Stimulated activated CD8-positive, alpha-beta memory T cell treated with anti-CD3 and anti-CD28 coated beads, Interleukin-15, amount 100 ng/mL, for 1 hour (primary cell): Measurements from ENCODE around the gene AP5B1.

Experiments used
- DNase-seq: peaks from one replicate; pipeline ENCODE4 v3.0.0-alpha.2; 2020; ENCODE audit warnings: low read depth

AP5B1 gene, protein sequence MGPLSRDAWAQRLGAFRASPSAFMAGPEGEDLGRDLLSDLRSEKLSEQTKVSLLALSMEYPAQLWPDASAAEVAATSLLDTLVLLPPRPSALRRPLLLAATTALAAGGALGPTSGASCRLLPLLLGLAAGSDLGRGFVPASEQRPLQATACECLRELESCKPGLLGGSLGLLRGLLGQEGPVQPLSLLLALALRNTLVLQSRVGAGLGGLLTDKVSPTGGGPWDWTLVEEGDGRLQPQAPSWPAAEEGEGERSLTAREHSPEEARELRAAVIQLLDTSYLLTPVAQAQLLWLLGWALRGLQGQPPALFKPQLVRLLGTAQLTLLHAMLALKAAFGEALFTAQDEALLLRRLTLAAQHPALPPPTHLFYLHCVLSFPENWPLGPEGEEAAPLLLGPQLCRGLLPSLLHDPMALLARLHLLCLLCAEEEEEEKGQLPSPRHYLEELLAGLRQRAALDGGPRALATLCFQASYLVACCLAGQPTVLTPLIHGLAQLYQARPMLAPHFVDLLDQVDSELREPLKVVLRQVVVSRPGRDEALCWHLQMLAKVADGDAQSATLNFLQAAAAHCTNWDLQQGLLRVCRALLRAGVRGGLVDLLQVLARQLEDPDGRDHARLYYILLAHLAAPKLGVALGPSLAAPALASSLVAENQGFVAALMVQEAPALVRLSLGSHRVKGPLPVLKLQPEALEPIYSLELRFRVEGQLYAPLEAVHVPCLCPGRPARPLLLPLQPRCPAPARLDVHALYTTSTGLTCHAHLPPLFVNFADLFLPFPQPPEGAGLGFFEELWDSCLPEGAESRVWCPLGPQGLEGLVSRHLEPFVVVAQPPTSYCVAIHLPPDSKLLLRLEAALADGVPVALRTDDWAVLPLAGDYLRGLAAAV

DNA sequence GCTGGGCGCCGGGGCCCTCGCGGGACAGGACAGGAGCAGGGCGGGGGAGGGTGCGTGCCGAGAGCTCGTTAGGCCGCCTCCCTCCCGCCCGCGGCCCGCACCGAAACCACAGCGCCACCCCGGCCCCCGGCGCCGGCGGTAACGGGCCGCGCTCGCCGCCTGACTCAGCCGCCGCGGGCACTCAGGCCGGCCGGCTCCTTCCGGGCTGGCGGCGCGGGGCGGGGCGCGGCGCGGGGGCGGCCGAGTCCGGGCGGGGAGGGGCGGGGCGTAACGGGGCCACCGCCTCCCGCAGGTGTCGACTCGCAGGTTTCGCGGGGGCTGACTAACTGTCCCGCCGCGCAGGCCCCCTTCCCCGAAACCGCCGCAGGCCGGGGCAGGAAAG is at the start of gene AP5B1:
Gene AP5B1 (minus strand): TSS at position 207 of the 382 bp plus-strand sequence. CDS start 385 bp downstream, outside the sequence.
- peak; percentile 38 for DNase-seq

DNA sequence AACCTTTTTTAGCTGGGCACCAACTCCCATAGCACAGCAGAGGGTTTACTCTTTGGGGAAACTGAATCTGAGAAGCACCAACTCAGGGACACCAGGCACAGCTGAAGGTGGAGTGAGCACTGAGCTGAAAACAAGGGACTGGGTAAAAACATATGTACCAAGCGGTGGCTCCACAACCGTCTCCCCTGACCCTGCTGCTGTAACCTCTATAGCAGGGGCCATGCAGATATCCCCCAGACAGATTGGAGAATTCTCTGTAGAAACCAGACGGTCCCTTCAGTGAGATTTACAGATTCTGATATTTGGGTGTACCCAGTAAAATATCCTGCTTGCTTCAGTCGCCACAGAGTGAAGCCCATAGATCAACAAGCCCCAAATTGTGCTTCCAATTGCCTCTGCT is 48.7 kb upstream of the AP5B1 start:
- DNase-seq = no peak

DNA sequence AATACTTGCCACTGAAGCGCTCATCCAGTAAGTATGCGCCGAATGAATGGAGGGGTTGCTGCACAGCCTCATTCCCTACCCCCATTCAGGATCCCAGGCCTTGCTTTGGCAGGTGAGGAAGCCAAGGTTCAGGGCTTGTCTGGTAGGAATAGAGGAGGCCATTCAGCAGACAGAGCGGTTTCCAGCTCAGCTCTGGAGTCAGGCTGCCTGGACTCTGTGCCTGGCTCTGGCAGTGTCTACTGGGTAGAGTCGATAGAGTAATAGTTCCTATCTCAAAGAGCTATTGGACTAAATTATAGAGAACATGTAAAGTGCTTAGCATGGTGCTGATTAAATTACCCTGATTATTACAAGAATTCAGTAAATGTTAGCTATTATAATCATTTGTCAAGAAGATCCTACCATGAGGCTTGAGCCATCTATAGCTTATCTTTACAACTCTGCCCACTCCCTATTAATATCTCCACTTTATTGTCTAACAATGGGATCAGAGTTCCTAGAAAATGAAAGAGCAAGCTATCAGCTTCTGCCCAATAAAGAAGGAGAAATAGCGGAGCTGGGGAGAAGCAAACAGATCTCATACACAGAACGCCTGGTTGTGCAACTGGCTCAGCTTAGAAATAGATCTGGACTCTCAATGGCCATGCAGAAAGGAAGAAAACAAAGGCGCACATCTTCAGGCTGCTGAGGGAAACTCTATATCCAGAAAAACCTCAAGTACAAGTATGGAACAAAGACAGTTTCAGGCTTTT is 46.4 kb upstream of the AP5B1 start:
- DNase-seq = no peak

DNA sequence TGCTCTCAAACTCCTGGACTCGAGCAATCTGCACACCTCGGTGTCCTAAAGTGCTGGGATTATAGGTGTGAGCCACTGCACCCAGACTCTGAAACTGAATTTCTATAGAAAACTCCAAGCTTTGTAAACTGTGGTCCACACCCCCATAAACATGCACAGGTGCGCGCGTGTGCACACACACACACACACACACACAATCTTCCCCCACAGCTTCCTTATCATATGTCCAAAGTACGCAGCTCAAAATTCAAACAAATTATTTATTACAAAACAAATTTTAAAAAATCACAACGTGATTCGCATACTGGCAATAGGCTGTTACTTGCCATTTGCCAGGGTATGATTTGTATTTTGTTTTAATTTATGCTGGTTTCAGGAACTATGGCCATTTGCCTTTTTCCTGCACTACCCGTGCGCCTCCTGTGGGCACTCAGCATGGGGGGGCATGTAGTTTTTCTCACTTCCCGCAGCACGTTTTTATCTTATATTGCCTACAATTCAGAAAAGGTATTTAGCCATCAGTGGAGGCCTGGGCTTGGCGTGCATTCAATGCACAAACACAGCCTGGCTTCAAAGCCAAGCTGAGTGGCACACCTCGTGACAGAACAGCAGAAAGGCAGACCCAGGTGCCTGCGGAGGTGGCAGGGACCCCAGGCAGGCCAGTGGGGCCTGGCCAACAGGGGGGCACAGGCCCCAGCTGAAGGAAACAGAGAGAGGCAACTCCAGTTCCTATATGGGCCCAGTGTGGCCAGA is 42.2 kb upstream of the AP5B1 start:
- DNase-seq = no peak

DNA sequence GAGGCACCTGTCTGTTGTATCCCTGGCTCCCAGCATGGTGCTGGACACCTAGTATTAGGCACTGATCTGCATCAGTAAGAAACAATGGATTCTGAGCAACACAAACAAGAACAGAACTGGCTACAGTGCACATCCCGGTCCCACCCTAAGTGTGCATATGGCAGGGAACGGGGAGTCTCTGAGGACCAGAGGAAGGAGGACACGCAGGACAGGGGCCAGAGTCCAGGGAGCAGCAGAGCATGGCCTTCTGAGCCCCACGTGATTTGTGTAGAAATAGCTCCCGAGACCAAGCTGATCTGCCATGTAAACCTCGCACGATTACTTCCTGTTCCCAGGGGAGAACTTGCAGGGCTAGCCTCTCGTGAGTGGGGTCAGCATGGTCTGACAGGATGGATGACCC is 40.3 kb upstream of the AP5B1 start:
- no peak for DNase-seq

DNA sequence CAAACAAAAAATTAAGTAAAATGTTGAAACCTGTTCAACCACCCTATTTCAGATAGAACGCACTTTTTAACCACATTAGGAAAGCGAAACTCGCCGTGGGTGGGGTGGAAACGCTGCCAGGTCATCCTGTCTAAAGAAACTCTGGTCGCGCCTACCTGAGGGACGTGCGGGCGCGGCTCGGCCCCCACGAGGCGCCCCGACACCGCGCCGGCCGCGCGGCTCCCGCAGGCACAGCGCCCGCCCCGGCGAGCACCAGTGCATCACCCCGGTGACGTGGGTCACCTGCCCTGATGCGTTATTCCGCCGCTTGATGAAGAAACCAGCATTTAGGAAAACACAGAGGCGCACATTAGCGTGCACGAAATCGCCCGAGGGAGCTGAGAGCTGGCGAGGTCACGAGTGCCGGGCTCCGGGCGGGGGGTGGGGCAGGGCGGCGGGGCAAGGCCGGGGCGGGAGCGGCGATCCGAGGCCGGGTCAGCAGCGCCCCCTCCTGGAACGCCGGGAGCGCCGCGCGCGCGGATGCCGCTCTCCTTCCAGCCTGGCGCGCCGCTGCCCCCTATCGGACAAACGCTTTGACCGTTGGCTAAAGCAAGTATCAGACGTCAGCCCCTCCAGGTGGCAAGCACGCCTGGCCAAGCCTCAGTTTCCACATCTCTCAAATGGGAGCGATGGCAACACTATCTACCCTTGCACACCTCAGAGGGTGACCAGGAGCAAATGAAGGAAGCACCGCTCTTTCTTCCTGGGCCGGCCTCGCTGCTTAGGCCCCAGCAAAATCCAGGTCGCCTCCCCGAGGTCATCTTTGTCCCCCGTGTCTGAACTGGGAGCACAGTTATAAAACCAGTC is 37.3 kb upstream of the AP5B1 start:
- peak; percentile 94 for DNase-seq

DNA sequence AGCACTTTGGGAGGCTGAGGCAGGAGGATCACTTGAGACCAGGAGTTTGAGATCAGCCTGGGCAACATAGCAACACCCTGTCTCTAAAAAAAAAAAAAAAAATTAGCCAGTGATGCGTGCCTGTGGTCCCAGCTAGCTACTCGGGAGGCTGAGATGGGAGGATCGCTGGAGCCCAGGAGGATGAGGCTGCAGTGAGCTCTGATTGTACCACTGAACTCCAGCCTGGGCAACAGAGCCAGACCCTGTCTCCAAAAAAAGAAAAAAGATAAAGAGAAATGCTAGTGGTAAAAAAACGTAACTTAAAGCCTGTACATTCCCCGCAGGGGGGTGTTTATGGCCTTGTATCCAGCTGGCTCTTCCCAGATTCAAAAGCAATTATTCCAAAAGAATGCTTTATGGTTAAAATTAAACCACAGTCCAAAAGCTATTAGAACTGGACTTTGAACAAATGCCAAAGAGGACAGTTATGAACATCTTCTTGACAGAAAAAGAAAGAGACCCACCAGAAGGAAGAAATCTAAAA is 36.6 kb upstream of the AP5B1 start:
- DNase-seq = no peak

DNA sequence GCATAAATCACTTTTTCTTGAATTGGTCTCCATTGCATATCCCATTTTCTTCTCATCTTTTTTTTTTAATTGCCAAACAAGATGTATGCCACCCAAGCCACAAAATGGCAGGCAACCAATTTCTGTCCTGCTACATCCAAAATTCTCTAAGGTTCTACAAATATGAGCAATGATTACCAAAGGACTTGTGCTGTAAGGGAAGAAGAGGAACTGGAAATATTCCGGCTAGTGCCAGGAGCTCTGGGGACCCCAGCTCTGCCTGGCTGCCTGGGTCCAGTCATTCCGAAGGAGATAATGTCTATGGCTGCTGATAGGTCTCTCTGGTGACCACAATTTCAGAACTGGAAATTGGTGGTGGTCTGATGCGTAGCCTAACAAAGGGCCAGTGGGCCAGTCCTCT is 35.9 kb upstream of the AP5B1 start:
- no peak for DNase-seq

DNA sequence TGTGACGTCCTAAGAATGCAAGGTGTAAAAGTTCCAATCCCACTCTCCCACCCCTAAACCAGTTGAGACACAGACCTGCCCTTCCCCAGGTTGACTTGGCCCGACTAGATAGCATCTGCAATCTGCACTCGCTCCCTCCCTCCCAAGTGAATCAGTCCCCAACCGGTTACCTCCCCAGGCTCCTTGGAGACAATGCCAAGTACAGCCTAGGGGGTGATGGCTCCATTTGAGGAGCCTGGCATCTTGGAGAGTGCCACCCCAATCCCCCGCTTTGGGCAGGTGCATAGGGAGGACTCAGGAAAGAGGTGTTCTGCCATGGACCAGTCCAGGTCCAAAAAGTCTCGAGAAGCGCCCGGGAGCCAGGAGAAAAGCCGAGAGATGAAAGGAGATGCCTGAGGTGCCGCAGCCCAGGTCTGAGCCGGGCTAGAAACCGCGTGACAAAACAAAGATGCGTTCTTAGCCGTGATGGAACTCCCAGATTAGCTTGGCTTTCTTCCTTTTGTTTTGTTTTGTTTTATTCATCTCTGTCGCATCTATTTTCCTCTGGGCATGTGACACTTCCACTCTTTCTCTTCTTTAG is 34.3 kb upstream of the AP5B1 start:
- no peak for DNase-seq

DNA sequence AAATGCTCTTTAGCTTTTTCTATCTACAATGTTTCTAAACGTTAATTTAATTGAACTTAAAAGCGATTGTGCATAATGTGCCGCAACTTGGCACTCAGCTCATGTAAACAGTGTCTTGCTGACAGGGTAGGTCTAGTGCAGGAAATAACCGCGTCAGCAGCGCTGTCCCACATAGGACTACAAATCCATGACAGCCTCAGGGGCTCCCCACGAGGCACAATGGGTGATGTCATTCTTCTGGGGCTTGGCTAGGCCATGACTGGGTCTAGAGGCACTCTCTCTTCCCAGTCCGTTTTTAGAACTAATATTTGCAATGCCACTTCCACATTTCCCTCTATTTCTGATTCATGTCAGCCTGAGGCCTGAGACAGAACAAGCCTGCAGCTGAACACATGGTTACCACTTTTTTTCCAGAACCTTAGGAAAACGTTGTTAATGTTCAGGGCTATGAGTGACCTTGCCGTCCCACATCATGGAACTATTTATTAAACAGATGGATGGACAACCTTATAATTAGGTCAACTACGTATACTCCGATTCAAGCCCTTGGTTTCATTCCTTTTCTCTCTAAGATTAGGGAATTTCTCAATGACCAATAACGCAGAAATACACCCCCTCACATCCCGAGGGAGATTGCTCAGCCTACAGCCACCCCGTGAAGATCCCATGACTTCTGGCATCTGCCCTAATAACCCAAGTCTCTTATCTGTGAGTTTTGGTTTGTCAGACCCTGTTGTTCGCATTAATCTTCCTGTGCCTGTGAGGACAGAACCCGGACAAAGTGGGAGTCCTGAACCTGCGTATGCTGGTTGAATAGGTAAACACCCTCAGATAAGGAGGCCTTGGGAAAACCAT is 33.6 kb upstream of the AP5B1 start:
- no peak for DNase-seq

DNA sequence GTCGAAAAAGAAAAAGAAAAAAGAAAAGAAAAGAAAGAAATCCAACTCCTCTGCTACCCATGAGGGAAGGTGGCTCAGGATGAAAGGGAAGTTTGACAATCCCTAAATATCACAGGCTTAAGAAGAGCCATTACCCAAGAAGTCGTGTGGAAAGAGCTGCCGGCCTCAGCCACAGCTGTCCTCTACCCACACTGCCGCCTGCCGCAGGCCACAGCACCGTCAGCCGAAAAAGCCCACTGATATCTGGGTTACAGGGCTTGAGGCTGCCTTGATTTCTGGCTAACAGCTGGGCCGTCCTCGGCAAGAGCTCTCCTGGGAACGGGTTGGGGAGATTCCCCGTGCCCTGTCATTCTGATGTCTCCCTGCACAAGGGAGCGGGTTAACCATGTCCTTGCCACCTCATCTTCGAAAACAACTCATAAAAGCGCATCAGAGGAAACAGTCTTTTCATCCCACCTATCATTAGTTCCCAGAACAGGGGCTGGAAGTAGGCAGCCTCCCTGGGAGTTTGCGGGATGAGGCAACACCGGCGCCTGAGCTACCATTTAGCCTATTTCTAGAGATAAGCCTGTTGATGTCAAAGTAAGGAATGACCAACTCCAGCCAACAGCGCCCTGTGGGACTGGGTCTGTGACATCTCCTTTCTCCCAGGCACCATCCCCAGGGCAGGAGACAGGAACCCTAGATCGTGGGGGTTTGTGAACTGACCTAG is 31.1 kb upstream of the AP5B1 start:
- no peak for DNase-seq

DNA sequence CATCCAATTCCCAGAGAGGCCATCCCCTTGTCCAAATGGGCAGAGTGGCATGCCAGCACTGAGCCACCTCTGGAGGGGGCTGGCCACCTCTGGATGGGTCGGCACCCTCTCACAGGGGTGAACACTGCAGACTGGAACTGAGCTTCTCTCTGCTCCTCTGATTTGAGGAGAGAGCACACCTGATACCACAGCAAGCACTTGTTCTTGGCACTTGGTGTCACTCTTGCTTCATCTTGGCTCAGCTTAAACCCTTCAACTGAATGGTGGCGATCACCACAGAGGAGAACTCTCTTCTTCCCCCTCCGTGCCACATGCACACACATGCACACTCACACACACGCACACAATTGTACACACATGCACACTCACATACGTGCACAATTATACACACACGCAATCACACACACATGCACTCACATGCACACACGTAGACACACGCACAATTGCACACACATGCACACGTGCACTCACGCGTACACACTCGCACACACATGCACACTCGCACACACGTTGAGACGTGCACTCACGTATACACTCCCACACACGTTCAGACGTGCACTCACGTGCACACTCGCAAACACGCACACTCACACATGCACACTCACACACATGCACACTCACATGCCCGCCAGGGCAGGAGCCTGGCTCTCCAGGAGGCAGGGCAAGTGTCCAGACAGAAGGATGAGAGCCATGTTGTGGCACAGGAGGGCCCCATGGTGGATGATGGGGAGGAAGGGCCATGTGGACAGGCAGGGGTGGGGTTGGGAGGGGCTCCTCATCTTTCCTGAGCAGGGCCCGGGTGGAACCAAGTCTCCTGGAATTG is 29.5 kb upstream of the AP5B1 start:
- no peak for DNase-seq

DNA sequence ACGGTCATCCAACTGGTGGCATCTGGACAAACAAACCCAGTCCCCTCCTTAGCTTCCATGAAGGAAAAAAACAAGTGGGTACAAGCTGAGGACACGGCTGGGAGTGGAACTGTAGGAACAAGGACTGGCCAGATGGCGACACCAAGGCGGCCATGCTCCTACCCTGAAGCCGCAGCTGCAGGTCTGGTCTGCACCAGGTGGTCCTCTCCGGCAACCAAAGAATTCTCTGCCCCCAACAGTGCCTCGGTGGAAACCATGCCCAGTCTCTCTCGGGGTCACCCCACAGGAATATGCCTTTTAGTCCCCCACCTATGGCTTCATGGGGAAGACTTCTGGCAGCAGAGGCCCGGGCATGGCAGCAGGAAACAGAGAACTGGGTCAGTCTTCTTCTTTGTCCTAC is 28.7 kb upstream of the AP5B1 start:
- no peak for DNase-seq

DNA sequence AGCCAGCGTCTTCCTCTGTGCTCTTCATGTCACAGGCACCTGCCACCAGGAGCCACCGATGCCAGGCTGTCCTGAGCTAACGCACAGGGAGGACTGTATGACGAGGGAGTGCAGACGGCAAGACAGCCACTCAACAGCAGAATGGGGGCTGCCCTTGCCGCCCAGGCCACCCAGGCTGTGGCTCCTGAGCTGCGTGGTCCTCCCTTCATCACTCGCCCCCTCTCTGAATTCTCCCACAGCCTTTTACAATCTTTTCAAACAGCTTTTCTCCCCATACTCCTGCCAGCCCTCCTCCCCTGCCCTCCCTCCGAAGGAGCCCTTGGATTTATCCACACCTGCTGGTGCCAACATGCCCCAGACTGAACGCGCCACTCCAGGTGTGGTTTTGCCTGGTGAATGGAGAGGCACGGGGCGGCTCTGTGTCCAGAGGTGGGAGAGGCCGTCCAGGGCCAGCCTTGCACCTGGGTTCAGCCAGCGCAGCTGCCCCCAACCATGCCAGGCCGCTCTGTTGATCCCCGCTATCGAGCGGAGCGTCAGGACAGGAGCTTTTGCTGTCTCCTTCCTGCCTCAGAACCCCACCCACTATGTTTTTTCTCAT is 28.1 kb upstream of the AP5B1 start:
- DNase-seq = no peak

DNA sequence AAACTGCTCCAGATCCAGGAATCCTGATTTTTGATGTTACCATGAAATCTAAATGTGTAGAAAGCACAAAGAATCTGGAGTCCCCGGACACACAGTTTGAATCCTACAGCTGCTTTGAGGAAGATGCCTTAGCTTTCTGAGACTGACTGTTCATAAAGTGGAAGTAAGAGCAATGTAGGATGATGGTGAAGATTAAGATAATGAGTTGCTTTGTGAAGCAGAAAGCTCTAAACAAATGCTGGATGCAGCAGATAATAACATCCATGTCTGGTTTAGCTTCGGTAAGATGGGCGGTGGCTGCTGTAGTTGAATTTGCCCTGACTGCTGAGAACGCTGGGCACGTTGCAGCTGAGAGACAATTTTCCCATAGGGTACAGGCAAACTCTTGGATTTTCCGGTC is 26.2 kb upstream of the AP5B1 start:
- DNase-seq = no peak

DNA sequence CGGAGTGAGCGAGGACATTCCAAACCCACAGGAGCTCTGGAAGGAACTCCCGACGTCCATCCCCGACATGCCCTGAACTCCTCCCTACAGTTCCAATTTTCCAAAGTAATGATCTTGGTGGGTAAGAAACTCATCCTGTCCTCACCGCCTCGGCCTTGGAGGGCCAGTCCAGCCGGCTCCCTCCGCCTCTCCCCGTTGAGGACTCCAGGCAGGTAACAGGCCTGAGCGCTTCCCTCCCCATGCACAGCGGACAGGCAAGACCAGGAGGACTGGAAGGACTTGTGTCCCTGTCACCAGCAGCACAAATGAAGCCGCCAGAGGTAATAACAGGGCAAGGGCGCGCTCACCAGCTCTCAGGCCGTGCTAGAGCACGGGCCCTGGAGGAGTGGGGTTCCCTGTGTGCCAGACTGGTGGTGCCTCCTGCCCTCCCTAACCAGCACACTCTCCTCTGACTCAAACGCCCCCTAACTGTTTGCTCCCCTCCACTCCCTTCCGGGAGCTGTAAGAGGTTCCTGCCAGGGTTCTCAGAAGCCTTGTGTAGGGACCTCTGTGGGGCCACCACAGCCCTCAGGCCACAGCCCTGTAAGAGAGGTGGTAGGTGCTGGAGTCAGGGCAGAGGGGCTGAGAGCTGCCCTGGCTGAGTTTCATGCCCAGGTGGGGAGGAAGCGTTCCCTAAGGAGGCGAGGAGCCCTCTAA is 23.2 kb upstream of the AP5B1 start:
- no peak for DNase-seq

DNA sequence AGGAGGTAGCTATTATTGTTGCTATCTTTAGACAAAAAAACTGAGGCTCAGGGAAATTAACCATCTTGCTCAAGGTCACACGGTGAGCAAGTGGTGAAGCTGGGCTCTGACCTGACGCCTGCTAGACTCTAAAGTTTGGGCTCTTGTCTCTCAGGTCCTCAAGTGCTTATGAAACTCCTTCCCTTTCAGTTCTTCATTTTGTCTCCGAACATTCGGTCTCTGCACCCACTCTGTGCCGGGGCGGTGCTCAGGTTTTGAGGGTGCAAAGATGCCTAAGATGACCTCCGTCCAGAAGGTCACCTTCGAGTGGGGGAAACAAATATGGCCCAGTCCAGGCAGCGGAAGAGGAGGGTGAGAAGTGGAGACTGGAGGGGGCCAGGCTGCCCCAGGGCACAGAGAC is 22.1 kb upstream of the AP5B1 start:
- DNase-seq = no peak
